ENCODE results near the gene QRICH2. TPM values are rescaled to one million over a fixed set of nuclear protein-coding genes. Genes with fewer than 3 reads are reported as not detected.
"Not testable (repeated sequence)": the region's sequence is repeated elsewhere in the genome, so short reads cannot be mapped to it uniquely, and the experiment has no call there.

Gene QRICH2
- total and polyA plus RNA-seq, 11 donors = 1.0 to 2.7 (median 1.6) TPM

DNA sequence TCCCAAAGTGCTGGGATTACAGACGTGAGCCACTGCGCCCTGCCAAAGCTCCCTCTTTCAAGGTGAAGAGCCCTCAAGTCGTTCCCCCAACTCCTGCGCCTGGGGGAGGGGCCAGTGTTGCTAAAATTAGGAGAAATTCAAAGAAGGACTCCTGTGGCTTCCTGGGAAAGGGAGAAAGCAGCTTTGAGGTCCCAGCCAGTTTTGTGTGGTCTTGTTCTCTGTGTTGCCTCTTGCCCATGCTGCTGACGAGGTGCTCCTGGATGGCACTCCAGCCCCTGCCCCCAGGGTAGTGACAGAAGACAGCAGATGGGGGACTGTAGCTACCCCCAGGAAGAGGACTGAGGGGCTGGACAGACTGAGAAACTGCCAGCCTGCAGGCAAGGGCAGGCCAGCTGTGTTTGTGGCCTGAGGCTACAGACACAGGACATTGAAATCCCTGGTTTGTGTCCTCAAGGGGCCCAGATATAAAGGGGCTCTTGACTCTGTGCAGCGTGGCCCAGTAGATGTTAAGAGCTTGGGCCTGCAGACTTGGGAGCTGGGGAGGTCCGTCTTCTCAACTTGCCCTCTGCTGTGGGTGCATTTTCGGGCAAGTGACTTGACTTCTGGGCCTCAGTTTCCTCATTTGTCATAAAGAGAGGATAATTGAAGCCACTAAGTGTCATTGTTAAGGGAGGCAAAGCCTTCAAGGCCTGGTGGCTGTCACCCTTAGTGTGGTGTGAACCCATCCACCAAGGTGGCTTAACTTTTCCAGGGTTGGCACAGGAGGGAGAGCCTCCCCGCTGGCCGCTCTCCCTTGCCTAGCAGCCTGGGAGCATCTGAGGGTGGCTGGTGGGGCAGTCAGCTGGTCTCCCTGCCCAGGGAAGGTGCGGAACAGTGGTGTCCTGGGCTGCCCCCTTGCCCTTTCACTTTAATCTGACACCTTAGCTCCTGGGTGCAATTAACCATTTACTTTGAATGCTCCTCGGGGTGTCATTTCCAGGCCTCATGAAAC is 38.8 kb downstream of the QRICH2 start:
- Histone ChIP-seq H3K27ac (peak overlapping the region; percentile 30 to 98 (median 91)), H3K4me1 (peaks cover 14 to 76% (median 68%) of the 10 kb centered on the region in 12 donors), H3K36me3 (peaks cover 0 to 25% (median 14%) of the 10 kb centered on the region in 9 donors), H3K9me3 (no peaks in the 10 kb centered on the region), H3K27me3 (no peaks in the 10 kb centered on the region), H3K4me3 (peak overlapping the region in 1 of 12 donors; percentile 92)
- peak in 1 of 5 donors; percentile 39 for DNase-seq
- intact Hi-C loops (cut with DNase I) = loop anchor here in 1 of 10 donors (5.0 kb wide), 1 partner anchor 72 kb away; no protein-coding TSS in a partner anchor
- no peak for TF ChIP-seq POLR2A (IDR thresholded peaks at IDR 0.05)
- TF ChIP-seq, protein P1, sequence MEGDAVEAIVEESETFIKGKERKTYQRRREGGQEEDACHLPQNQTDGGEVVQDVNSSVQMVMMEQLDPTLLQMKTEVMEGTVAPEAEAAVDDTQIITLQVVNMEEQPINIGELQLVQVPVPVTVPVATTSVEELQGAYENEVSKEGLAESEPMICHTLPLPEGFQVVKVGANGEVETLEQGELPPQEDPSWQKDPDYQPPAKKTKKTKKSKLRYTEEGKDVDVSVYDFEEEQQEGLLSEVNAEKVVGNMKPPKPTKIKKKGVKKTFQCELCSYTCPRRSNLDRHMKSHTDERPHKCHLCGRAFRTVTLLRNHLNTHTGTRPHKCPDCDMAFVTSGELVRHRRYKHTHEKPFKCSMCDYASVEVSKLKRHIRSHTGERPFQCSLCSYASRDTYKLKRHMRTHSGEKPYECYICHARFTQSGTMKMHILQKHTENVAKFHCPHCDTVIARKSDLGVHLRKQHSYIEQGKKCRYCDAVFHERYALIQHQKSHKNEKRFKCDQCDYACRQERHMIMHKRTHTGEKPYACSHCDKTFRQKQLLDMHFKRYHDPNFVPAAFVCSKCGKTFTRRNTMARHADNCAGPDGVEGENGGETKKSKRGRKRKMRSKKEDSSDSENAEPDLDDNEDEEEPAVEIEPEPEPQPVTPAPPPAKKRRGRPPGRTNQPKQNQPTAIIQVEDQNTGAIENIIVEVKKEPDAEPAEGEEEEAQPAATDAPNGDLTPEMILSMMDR (IDR thresholded peaks at IDR 0.05) = no peak
- no peak for ATAC-seq
- 51 to 56% (median 53%) methylated on average over 12 of the region's 12 CpGs for WGBS, 4 donors

DNA sequence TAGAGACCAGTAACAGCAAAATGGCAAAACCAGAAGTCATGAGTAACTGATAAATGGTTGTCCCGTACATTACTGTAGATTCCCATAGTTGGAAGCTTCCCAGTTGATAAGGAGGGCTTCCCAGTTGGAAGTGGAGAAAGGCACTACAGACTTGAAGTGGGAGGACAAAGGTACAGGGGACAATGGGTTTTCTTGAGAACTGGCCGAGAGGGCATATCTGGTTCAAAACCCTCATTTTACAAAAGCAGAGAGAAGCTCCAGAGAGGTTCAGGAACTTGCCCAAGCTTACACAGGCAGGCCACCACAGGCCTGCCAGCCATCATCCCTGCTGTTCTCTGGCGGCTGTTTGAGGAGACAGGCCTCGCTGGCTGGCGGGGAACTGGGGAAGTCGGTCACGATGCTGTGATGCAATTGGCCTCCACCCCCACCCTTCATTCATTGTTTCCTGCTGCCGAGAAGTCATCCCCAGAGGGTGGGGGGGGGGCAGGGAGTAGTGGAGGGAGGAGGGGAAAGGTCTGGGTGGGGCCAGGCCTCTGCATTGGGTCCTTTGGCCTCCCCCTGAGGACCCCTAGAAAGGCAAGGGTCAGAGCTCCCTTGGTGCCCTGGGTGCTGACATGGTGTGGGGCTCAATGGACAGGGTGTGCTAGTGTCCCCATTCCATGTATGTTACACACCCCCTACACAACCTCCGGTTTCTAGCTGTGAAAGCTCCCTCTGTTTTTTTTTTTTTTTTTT is 39.9 kb downstream of the QRICH2 start:
- TF ChIP-seq, protein P1 (IDR thresholded peaks at IDR 0.05) = no peak
- TF ChIP-seq POLR2A (IDR thresholded peaks at IDR 0.05) = peak in 1 of 2 donors; percentile 34
- H3K27me3 ChIP-seq = no peaks in the 10 kb centered on the region
- no peaks in the 10 kb centered on the region for H3K9me3 ChIP-seq
- ATAC-seq = peak; percentile 11 to 39 (median 33)
- peaks cover 0 to 25% (median 14%) of the 10 kb centered on the region in 9 donors for H3K36me3 ChIP-seq
- intact Hi-C loops (cut with DNase I) = loop anchor here in 1 of 10 donors (5.0 kb wide), 1 partner anchor 71 kb away; no protein-coding TSS in a partner anchor
- H3K4me1 ChIP-seq = peaks cover 14 to 83% (median 69%) of the 10 kb centered on the region in 12 donors
- H3K27ac ChIP-seq = peak overlapping the region; percentile 30 to 98 (median 91)
- peak; percentile 81 to 91 (median 87) for DNase-seq
- 8 to 27% (median 15%) methylated on average over 5 to 9 of the region's 9 CpGs for WGBS, 4 donors
- H3K4me3 ChIP-seq = peak overlapping the region in 7 of 12 donors; percentile 0 to 99 (median 29)

DNA sequence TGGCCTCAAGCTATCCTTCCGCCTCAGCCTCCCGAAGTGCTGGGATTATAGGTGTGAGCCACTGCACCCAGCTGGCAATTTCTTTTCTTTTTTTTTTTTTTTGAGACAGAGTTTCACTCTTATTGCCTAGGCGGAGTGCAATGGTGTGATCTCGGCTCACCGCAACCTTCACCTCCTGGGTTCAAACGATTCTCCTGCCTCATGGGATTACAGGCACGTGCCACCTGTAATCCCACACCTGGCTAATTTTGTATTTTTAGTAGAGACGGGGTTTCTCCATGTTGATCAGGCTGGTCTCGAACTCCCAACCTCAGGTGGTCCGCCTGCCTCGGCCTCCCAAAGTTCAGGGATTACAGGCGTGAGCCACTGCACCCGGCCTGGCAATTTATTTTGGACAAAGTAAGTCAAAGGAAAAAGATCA is 40.5 kb downstream of the QRICH2 start:
- not testable (repeated sequence) for H3K27me3 ChIP-seq, ATAC-seq, H3K9me3 ChIP-seq, DNase-seq
- H3K36me3 ChIP-seq = peaks cover 0 to 25% (median 14%) of the 10 kb centered on the region in 9 donors
- intact Hi-C loops (cut with DNase I) = loop anchor here in 1 of 10 donors (5.0 kb wide), 1 partner anchor 70 kb away; no protein-coding TSS in a partner anchor
- H3K4me3 ChIP-seq = peak overlapping the region in 7 of 12 donors; percentile 1 to 99 (median 92)
- peaks cover 14 to 84% (median 67%) of the 10 kb centered on the region in 12 donors for H3K4me1 ChIP-seq
- WGBS, 4 donors = 78 to 89% (median 85%) methylated on average over 13 of the region's 13 CpGs
- peak overlapping the region in 11 of 12 donors; percentile 30 to 98 (median 94) for H3K27ac ChIP-seq

DNA sequence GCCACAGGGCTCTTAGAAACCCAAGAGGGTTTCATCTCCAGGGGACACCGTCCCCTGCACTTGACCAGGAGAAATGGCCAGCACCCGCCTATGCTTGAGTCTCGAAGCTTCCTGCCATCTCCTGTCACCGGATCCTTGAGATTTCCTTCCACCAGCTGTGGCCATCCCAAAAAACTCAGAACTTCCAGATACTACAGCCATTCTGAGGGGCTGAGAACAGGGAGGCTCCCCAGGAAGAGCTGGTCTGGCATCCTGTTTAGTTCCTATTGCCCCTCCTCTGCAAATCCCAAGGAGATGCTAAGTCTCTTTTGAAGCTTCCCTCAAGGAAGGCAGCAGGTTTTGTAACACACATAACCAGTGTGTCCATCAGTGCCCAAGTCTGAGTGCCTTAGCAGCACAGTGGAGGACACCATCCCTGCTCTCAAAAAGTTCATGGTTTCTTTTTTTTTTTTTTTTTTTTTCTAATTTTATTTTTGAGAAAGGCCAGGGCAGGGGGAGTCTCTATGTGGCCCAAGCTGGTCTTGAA is 41.0 kb downstream of the QRICH2 start:
- WGBS, 4 donors = 50 to 65% (median 55%) methylated on average over 4 of the region's 4 CpGs
- peaks cover 0 to 25% (median 14%) of the 10 kb centered on the region in 9 donors for H3K36me3 ChIP-seq
- H3K4me3 ChIP-seq = peak overlapping the region in 10 of 12 donors; percentile 85 to 99 (median 94)
- H3K4me1 ChIP-seq = peaks cover 11 to 84% (median 64%) of the 10 kb centered on the region in 12 donors
- intact Hi-C loops (cut with DNase I) = loop anchor here in 1 of 10 donors (5.0 kb wide), 1 partner anchor 70 kb away; no protein-coding TSS in a partner anchor
- no peak for ATAC-seq
- no peaks in the 10 kb centered on the region for H3K27me3 ChIP-seq
- H3K27ac ChIP-seq = peak overlapping the region; percentile 83 to 98 (median 92)
- TF ChIP-seq, protein P1 (IDR thresholded peaks at IDR 0.05) = no peak
- TF ChIP-seq POLR2A (IDR thresholded peaks at IDR 0.05) = no peak
- no peaks in the 10 kb centered on the region for H3K9me3 ChIP-seq
- DNase-seq = no peak
